ENCODE results near the gene KDM4C.
"Not testable (repeated sequence)": the region's sequence is repeated elsewhere in the genome, so short reads cannot be mapped to it uniquely, and the experiment has no call there.

DNA sequence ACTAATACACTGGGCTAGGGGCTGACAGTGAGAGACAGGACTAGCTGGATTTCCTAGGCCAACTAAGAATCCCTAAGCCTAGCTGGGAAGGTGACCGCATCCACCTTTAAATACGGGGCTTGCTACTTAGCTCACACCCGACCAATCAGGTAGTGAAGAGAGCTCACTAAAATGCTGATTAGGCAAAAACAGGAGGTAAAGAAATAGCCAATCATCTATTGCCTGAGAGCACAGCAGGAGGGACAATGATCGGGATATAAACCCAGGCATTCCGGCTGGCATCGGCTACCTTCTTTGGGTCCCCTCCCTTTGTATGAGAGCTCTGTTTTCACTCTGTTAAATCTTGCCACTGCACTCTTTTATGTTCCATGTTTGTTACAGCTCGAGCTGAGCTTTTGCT is 425.4 kb downstream of the KDM4C start:
- TF ChIP-seq, protein P1, sequence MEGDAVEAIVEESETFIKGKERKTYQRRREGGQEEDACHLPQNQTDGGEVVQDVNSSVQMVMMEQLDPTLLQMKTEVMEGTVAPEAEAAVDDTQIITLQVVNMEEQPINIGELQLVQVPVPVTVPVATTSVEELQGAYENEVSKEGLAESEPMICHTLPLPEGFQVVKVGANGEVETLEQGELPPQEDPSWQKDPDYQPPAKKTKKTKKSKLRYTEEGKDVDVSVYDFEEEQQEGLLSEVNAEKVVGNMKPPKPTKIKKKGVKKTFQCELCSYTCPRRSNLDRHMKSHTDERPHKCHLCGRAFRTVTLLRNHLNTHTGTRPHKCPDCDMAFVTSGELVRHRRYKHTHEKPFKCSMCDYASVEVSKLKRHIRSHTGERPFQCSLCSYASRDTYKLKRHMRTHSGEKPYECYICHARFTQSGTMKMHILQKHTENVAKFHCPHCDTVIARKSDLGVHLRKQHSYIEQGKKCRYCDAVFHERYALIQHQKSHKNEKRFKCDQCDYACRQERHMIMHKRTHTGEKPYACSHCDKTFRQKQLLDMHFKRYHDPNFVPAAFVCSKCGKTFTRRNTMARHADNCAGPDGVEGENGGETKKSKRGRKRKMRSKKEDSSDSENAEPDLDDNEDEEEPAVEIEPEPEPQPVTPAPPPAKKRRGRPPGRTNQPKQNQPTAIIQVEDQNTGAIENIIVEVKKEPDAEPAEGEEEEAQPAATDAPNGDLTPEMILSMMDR (IDR thresholded peaks at IDR 0.05), result not testable (repeated sequence)
- not testable (repeated sequence) for TF ChIP-seq POLR2A (IDR thresholded peaks at IDR 0.05)

Measured in heart left ventricle (tissue), 13 donors.